AML-193 (cell line): ENCODE results near the gene TEX19.

Experiments
- DNase-seq, 2 experiments: peaks; one replicate each; lab custom pipeline; 2025; lab: John Stamatoyannopoulos, UW

Gene TEX19

DNA sequence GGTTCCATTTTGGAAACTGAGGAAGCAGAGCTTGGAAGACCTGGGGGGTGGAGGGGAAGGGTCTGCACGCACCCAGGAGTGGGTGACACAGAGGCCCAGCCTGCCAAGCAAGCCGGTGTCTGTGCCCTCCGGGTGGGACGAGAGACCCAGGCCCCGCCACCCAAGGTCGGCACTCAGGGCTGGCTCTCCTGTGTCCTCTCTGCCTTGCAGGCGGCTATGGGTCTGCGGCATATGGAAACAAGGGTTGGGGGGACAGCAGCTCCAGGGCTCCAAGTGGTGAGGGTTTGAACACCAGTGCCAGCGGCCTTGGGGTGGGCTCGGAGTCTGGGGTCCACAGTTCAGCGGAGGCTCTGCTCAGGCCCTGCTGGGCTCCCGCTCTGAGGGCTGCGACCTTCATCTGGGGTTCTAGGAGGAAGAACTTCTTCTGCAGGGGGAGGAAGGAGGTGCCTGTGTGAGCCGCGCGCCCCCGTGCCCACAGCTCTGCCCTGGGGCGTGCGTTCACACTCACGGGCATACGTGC, 37.0 kb upstream of the TEX19 start:
- no peak for DNase-seq

DNA sequence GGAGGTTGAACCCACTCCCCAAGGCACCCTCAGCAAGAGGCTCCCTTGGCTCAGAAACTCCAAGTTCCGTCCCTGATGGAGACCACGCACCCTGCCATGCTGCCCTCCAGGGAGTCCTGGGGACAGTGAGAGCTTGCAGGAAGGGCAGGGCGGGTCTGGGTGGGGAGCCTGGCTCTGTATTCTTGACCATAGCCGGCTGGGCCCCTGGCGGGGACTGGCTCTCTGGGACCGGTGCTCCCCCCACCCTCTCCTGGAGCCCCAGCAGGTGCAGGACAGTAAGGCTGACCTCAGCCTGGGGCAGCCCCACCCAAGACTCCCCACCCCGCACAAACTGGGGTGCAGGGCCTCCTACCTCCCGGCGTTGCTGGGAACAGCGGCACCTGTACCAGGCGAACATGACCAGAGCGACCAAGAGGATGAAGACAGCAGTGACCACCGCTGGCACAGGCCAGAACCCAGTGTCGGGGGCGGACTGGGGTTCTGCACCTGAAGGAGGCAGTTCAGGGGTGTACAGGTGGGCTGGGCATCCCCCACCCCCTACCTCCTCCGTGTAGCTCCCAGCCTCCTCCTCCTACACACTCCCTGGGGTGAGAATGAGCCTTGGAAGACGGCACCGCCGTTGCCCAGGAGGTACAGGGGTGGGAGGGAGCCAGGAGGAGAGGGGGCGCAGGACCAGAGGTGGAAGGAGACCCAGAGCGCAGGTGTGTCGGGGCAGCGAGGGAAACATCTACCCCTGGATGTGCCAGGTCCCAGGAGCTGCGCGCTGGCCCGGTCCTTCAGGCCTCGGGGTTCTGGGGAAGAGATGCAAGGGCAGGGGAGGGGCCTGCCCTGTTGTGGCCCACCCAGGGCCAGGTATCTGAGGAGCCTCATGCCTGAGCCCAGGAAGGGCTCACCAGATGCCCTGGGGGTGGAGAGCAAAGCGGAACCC, 36.3 kb upstream of the TEX19 start:
- no peak for DNase-seq

DNA sequence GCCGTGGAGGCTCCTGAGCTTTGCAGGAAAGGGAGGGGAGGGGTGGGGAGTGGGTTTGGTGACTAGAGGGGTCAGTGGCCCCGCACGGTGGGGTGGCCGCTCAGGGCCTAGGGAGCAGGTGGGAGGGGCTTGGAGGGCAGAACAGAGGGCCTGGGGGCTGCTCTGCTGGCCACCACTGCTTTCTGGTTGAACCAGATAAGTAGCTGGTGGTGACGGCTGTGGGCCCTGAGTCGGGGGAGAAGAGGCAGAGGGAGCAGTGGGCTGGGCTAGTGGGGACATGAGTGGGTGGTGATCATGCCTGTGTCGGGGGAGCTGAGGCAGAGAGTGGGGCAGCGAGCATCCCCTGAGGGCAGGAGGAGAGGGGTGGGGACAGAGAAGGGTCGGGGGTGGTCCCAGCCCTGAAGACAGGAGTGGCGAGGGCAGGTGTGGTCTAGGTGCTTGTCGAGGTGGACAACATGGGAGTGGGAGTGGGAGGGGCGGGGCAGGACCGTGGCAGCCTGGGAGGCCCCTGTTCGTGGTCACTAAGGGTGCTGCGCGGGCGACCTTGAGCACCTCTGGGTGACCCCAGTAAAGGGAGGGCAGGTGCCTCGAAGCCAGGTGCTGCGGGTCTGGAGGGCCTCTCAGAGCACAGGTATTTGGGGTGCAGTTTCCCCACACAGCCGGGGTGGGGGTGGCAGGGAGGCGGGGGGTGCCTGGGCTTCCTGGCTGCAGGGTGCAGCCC, 35.4 kb upstream of the TEX19 start:
- no peak for DNase-seq

DNA sequence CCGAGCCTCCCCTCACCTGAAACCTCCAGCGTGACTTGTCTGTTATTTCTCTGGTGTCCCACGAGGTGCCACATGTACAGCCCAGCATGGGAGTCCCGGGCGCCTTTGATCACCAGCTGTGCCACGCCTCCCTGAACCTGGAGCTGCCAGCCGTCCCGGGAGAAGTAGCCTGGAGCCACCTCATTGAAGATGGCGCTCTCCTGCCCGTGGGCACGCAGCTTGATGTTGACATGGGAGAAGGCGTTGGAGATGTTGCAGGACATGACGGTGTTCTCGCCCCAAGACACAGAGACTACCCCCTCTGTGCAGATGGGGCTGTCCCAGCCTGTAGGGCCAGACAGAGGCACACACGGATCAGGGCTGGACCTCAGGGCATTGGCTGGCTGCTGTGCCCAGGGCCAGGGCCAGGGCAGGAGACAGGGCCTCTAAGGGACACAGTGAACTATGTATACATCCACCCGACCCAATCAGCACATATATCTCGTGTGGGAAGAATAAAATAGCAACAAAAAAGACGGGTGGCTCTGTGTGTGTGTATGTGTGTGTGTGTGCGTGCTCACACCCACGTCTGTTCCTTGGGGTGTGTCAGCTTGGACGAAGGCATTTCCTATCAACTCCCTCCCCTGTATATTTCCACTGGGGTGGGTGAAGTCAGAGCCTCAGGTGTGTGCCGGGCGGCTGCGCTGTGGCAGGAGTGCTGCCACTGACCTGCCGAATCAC, 34.3 kb upstream of the TEX19 start:
- DNase-seq: no peak

DNA sequence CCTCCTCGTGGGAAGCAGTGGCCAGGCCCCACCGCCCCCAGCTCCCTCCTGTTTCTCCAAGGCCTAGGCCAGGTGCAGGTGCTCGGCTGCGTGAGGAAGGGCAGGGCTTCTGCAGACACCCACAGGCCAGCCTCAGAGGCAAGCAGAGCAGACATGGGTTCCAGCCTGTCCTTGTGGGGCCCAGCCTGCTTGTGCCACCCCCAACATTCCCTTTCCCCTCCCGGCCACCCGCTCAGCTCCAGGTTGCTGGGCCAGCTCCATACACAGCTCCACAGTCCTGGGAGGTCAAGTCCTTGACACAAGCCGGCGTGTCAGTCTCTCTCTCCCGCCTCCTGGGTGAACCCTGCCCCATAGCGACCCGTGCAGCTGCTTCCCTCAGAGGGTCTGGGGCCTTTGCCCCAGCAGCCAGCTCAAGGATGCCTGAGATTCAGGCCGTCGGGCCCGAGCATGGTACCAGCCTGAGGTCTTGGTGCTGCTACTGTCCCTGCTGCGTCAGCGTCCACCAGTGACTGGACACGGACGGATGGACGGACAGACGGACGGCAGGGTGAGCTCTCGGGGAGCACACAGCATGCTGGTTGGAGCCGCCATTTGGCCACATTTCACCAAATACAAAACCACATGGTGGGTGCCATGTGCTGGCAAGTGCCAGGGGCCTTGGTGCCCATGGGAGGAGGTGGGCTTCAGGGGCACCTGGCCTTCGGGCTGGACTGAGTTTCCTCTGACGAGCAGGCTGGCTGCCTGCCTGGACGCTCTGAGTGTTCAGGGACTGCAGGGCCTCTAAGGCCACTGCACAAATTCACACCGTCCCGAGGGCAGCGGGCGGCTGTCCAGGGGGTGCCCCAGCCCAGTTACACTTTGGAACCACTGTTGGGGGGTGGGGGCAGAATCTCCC, 33.5 kb upstream of the TEX19 start:
- DNase-seq: no peak

- DNase-seq: no peak
Observed at GRCh38 chr17:82327289-82327688, 31.8 kb upstream of the TEX19 start.

DNA sequence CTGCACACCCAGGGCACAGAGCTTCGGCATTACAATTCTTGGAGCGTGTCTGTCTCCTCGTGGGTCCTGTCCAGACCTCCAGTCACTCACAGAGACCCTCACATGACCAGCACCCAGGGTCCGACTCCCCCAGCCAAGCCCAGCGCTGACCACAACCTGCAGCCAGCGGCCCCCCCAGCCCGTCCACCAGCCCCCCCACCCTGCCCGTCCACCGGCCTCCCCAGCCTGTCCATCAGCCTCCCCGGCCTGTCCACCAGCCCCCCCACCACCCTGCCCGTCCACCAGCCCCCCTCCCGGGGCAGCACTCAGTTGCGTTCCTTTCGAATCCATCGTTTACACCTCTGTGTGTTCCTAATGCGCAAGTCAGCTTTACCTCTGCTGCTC, 31.3 kb upstream of the TEX19 start:
- DNase-seq: no peak

GRCh38 chr17:82328141-82328993, 30.7 kb upstream of the TEX19 start:
- DNase-seq: no peak

DNA sequence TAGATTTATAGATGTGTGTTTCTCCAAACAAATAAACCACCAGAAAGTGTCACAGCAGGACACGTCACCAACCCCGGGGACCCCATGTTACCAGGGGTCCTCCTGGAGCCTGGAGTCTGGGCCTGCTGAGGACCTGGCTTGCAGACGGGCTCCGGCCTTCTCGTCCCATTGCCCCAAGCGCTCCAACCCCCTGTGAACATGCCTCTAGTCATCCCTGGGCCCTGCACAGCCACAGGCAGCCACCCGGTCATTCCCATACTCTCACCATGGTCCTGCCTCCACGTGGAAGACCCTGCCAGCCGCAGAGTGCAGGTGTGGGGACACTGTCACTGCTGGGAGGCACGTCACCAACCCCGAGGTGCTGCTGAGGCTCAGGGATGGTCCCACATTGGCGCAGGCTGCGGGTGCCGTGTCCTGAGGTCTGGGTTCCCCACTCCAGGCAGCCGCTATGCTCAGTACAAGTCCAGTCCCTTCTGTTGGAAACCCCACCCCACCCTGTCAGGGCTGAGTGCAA, 30.0 kb upstream of the TEX19 start:
- no peak for DNase-seq

- DNase-seq: no peak
Observed at GRCh38 chr17:82329683-82330321, 29.2 kb upstream of the TEX19 start.

DNA sequence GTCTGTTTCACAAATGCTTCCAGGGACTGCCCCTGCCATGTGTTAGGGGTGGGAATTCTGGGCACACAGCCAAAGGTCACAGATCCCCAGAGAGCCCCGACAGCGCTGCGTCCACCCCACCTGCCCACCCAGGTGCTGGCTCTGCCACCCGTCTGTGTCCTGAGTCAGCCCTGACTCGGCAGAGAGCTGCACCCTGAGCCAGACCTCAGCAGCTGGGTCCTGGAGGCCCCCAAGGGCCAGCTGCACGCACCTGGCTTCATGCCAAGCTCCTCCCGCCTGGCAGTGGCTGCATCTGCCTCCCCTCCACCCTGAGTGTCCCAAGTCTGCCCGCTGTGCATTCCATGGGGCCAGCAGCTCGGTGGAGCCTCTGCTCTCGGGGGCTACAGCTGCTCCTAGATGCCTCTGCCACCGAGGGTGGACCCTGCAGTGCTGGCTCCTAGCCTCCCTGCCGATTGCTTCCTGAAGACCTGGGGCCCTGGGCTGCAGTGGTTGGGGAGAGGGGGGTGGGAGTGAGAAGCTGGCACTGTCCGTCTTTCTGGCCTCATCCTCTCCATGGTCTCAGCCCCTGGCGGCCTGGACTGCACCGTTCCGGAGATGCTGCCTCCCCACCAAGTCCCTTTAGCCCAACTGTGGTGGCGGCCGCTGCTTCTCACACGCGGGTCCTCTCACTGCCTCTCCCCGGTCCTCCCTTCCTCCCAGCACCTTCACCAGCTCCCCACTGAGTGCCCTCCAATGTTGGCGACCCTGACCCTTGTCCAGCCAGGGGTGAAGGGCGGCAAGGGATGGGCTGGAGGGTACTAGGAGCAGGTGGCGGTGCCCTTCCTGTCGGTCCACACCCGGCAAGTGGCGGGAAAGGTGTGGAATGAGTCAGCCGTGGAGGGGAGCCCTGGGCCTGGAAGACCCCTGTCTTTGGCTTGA, 28.5 kb upstream of the TEX19 start:
- DNase-seq: no peak

DNA sequence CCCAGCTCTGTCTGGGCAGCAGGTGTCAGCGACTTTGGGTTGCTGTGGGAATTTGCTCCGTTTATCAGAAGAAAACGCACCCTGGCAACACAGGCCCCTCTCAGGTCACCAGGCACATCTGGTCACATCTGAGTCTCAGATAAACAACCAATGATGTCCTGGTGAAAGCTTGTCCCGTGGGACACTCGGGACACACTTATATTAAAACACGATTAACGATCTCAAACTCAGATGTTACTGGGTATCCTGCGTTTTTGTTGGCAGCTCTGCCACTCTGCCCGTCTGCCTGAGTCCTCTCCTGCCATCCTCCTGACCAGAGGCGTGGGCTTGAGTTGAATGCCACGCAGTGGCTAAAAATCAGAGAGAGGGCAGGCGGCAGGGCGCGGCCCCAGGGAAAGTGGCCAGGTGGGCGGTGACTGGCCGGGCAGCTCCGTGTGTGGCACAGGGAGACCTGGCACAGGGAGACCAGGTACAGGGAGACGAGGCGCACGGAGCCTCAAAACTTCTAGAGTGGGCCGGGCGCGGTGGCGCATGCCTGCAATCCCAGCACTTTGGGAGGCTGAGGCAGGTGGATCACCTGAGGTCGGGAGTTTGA, 27.6 kb upstream of the TEX19 start:
- DNase-seq: no peak

DNA sequence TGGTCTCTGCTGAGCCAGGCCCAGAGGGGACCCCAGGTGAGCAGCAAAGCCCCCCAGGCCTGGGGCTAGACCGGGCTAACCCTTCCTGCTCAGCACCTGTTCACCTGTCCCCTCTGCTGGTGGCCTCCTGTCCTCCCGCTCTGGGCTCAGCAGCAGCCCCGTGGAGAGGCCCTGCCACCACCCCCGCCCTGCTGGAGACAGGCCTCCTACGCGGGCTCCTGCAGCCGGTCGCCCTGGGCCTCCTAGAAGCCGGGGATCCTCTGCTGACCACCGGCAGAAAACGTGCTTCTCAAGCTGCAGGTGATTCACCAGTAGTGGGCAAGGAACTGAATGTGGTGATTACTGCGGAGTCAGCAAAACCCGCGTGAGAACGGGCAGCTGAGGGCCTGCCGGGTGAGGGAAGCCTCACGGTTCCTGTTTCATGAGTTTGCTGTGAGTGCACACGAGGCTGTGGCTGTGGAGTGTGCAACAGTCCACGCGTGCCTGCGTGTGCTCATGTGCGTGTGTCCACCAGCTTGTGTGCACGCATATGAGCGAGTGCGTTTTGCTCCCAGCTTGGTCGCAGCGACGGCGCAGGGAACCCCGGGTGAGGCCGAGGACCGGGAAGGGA, 26.3 kb upstream of the TEX19 start:
- peak in 1 of 2 experiments; percentile 39 for DNase-seq

DNA sequence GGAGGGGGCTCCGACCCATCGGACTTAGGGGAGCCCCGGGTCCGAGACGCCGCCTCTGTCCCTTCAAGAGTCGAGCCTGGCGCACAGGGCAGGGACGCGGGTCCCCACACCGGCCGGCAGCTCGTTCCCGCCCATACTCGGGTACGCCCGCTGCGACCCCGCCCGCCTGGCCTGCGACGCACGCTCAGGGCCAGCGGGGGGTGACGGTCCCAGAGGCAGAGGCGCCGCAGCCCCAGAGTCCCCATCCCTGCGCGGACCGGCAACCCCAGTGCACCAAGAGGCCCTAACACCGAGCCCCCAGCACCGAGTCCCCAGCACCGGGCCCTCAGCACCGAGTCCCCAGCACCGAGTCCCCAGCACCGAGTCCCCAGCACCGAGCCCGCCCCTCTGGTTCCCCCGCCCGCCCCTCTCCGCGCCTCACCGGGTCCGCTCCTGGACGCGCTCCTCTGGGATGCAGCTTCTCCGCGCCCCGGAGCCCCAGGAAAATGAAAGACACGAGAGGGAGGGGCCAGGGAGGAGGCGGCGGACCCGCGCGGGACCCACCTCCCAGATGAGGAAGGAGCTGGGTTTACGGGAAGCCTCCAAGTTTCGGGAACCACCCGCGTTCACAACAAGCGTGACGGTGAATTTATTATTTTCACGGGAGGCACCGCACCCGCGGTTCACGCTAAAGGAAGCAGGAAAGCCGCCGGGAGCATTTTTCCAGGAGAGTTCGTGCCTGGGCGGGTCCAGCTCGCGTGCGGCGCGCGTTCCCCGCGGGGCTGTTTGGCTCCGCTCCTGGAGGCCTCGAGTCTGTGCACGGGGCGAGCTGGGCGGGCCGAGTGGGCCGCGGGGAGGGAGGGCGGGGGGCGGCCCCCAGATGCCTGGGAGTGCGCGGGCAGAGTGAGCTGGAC, 25.5 kb upstream of the TEX19 start, which contains the start of gene SECTM1:
SECTM1 (minus strand) TSS at position 488 of the 893 bp plus-strand sequence. CDS start 6,526 bp downstream, outside the sequence.
- no peak for DNase-seq

DNA sequence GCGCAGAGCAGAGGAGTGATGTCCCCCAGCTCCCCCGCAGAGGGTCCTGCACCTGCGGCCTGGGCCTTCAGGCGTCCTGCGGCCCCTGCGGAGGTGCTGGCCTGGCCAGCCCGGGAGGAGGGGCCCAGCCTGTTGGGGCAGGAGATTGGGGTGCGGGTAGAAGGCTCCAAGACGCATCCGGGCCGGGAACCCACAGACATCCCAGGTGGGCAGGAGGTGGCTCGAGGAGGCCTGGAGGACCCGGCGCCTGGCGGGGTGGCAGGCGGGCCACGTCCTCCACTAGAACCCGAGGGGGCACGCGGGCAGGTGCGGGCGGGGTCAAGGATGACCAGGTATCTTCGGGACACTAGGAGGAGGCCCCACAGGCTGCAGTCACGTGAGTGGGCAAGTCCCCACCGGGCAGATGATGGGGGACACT, 24.8 kb upstream of the TEX19 start:
- no peak for DNase-seq

GRCh38 chr17:82334622-82335394, 24.2 kb upstream of the TEX19 start:
- DNase-seq: no peak
